Caco-2 (cell line): Measurements from ENCODE around the gene LRMDA. TPM values are rescaled to one million over a fixed set of nuclear protein-coding genes. Genes with fewer than 3 reads are reported as not detected.

ENCODE experiments used
- BruUV-seq: library from RNA; stranded (reverse); fragments of 400-500 nt; replicated peaks from 2 replicates; lab custom pipeline; 2021; lab: Mats Ljungman, UMichigan
- CTCF ChIA-PET: fragments of 300-600 bp; sonication (Branson Sonifier 250); formaldehyde crosslinking; loops from one replicate; lab custom pipeline; 2022; ENCODE audit warnings: antibody characterized with exemption; lab: Charles Lee
- POLR2A ChIA-PET: fragments of 300-600 bp; sonication (Branson Sonifier 250); formaldehyde crosslinking; loops from one replicate; lab custom pipeline; 2022; ENCODE audit warnings: antibody characterized with exemption; lab: Charles Lee
- DNase-seq, 2 experiments: peaks; one replicate each; pipeline versions ENCODE4 v3.0.0 to v3.0.0-alpha.2; 2020 to 2022
- H3K27me3 ChIP-seq: replicated peaks from 2 replicates; pipeline ENCODE4 v1.6.0; 2011; ENCODE audit warnings: low read length; ENCODE audit not compliant: control insufficient read depth, insufficient read depth
- H3K36me3 ChIP-seq: 2 replicates; pipeline ENCODE4 v1.5.1; 2011; ENCODE audit warnings: low read length; ENCODE audit not compliant: control insufficient read depth, insufficient read depth
- H3K4me1 ChIP-seq: fragments of 250-450 bp; sonication (Bioruptor Pico); 2 replicates; pipeline ENCODE4 v1.5.1; 2020; ENCODE audit warnings: mild to moderate bottlenecking
- H3K4me3 ChIP-seq: 2 replicates; pipeline ENCODE4 v1.5.1; 2011; ENCODE audit warnings: low read depth, mild to moderate bottlenecking, control low read depth, low read length
- H3K9me3 ChIP-seq: fragments of 250-450 bp; sonication (Bioruptor Pico); 2 replicates; pipeline ENCODE4 v1.5.1; 2020; ENCODE audit warnings: mild to moderate bottlenecking, moderate library complexity
- H3K27ac Mint-ChIP-seq: one replicate; pipeline ENCODE4 v1.8.0; 2022; ENCODE audit warnings: mixed read lengths; ENCODE audit not compliant: unreplicated experiment
- H3K27me3 Mint-ChIP-seq: one replicate; pipeline ENCODE4 v1.8.0; 2022; ENCODE audit warnings: mixed read lengths; ENCODE audit not compliant: insufficient read depth, unreplicated experiment
- H3K36me3 Mint-ChIP-seq: one replicate; pipeline ENCODE4 v1.8.0; 2022; ENCODE audit warnings: mild to moderate bottlenecking, mixed read lengths; ENCODE audit not compliant: insufficient read depth, unreplicated experiment
- H3K4me1 Mint-ChIP-seq: one replicate; pipeline ENCODE4 v1.8.0; 2022; ENCODE audit warnings: low read depth, mixed read lengths; ENCODE audit not compliant: unreplicated experiment
- H3K4me3 Mint-ChIP-seq: one replicate; pipeline ENCODE4 v1.8.0; 2022; ENCODE audit warnings: mild to moderate bottlenecking, moderate library complexity, mixed read lengths; ENCODE audit not compliant: unreplicated experiment
- H3K9me3 Mint-ChIP-seq: one replicate; pipeline ENCODE4 v1.8.0; 2022; ENCODE audit warnings: mixed read lengths; ENCODE audit not compliant: unreplicated experiment
- CTCF ChIP-seq, 2 experiments: fragments of 200-600 bp in 1 of 2; IDR thresholded peaks; 1 replicate in 1 of 2; 2 replicates in 1 of 2; pipeline versions ENCODE4 v1.5.1 to v1.8.0; 2011 to 2022; ENCODE audit warnings: antibody characterized with exemption in 1 of 2, control low read depth in 1 of 2, inconsistent platforms in 1 of 2, low read depth in 1 of 2, low read length in 1 of 2, mild to moderate bottlenecking in 1 of 2, moderate library complexity in 1 of 2; ENCODE audit not compliant: insufficient read depth in 1 of 2, severe bottlenecking in 1 of 2, unreplicated experiment in 1 of 2
- intact Hi-C: fragments of 100-400 bp; cut with micrococcal nuclease; formaldehyde crosslinking; loops from one replicate; pipeline ENCODE4 v1.10.0; 2022; ENCODE audit not compliant: unreplicated experiment
- total RNA-seq: library from RNA; stranded (reverse); gene quantifications from 2 replicates; pipeline ENCODE4 v1.2.3, GENCODE V29; 2022

LRMDA gene
- total RNA-seq, 1 experiment from 2014 or later = 18.5 TPM

GRCh38 chr10:75847477-75847876 lies 416.1 kb downstream of the LRMDA start:
- peaks cover 5% of the 10 kb centered on the region for H3K4me1 Mint-ChIP-seq
- Histone ChIP-seq H3K9me3 (no peaks in the 10 kb centered on the region), H3K4me1 (no peaks in the 10 kb centered on the region; the same call in 1 of the 2 replicates), H3K27me3 (no peaks in the 10 kb centered on the region), H3K36me3 (no peaks in the 10 kb centered on the region), H3K4me3 (no peak overlapping the region)
- H3K27me3 Mint-ChIP-seq = no peaks in the 10 kb centered on the region
- no TSS peak for BruUV-seq
- ChIA-PET POLR2A (no interaction called here), CTCF (no interaction called here)
- H3K36me3 Mint-ChIP-seq = no peaks in the 10 kb centered on the region
- H3K4me3 Mint-ChIP-seq = no peak overlapping the region
- intact Hi-C loops = no loop called here
- no peak for TF ChIP-seq CTCF (IDR thresholded peaks at IDR 0.05; ENCODE audit: insufficient read depth in 1 of 2, low read depth in 1 of 2, low read length in 1 of 2, severe bottlenecking in 1 of 2, unreplicated experiment in 1 of 2)
- no peaks in the 10 kb centered on the region for H3K9me3 Mint-ChIP-seq
- no peak for DNase-seq
- H3K27ac Mint-ChIP-seq = no peak overlapping the region

DNA sequence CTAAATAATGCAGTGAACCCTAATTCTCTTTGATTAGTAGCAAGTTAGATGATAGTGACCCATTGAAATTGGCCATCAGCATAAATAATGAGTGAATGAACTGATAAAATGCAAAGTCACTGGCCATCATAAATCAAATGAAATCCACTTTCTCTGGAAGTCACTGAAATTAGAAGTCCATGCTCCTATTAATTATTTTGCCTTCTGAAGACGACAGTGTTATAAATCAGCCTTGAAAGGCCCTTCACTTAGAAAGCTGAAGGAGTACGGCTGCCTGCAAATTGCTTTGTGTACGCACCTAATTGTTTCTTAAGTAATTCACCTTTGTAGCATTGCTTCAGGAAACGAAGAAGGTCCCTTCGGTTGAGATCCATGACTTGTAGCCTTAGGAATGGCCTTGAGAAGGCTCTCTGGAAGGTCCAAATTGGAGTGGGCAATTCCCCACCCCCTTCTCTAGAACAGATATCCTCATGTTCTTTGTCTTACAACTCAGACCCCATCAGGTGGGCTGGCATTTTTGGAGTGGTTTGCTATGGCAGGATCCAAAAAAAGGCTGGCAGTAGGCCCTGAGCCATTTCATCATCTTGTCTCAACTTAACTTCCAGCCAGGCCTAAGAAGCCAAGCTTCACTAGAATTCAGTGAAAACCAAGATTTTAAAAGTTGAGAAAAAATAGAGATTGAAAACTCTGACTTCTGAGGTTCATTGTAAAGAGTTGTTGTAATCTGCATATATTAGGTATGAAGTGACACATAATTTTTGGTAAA lies 420.3 kb downstream of the LRMDA start:
- Histone ChIP-seq H3K36me3 (no peaks in the 10 kb centered on the region), H3K9me3 (no peaks in the 10 kb centered on the region), H3K4me3 (no peak overlapping the region), H3K4me1 (no peaks in the 10 kb centered on the region), H3K27me3 (no peaks in the 10 kb centered on the region)
- POLR2A ChIA-PET = no interaction called here
- Mint-ChIP-seq H3K27ac (no peak overlapping the region), H3K9me3 (no peaks in the 10 kb centered on the region), H3K4me3 (no peak overlapping the region), H3K27me3 (no peaks in the 10 kb centered on the region), H3K4me1 (no peaks in the 10 kb centered on the region), H3K36me3 (no peaks in the 10 kb centered on the region)
- BruUV-seq = no TSS peak
- intact Hi-C loops = no loop called here
- CTCF ChIA-PET = no interaction called here
- no peak for DNase-seq
- no peak for TF ChIP-seq CTCF (IDR thresholded peaks at IDR 0.05; ENCODE audit: insufficient read depth in 1 of 2, low read depth in 1 of 2, low read length in 1 of 2, severe bottlenecking in 1 of 2, unreplicated experiment in 1 of 2)

- intact Hi-C loops = no loop called here
- H3K9me3 Mint-ChIP-seq = no peaks in the 10 kb centered on the region
- no peaks in the 10 kb centered on the region for H3K4me1 ChIP-seq
- H3K27me3 Mint-ChIP-seq = no peaks in the 10 kb centered on the region
- H3K4me3 ChIP-seq = no peak overlapping the region
- no peaks in the 10 kb centered on the region for H3K9me3 ChIP-seq
- H3K27ac Mint-ChIP-seq = no peak overlapping the region
- H3K27me3 ChIP-seq = no peaks in the 10 kb centered on the region
- peak in 1 of 2 experiments; percentile 43 for TF ChIP-seq CTCF (IDR thresholded peaks at IDR 0.05; ENCODE audit: insufficient read depth in 1 of 2, low read depth in 1 of 2, low read length in 1 of 2, severe bottlenecking in 1 of 2, unreplicated experiment in 1 of 2)
- H3K4me3 Mint-ChIP-seq = no peak overlapping the region
- ChIA-PET CTCF (no interaction called here), POLR2A (no interaction called here)
- no peaks in the 10 kb centered on the region for H3K36me3 ChIP-seq
- H3K4me1 Mint-ChIP-seq = no peaks in the 10 kb centered on the region
- no TSS peak for BruUV-seq
- H3K36me3 Mint-ChIP-seq = no peaks in the 10 kb centered on the region
- no peak for DNase-seq
Observed at GRCh38 chr10:75852851-75853484, 421.5 kb downstream of the LRMDA start.
